Muscle of arm (tissue), 12 donors: ENCODE data around the gene SAMD15. TPM values are rescaled to one million over a fixed set of nuclear protein-coding genes. Genes with fewer than 3 reads are reported as not detected.

Experiments
- polyA plus RNA-seq, 12 donors: library from polyadenylated mRNA; unstranded; fragments of 120-200 nt; gene quantifications; one replicate each; pipeline ENCODE4 v1.2.1, GENCODE V29; 2013; ENCODE audit not compliant: insufficient read length in 12 of 12

The SAMD15 gene
- polyA plus RNA-seq, 12 donors, result 0.29 to 1.6 (median 0.55) TPM; not detected in 2

Other genes with a start within 250 kb of the SAMD15 start
- under 1 TPM in 10 of 12 donors, not detected in 2; 0.26 to 0.69 (median 0.55) TPM for gene ZDHHC22, start 235.6 kb upstream of the SAMD15 start, polyA plus RNA-seq
- 10 to 100 TPM in 1 of 12 donors, 1 to 10 TPM in 6, under 1 TPM in 4, not detected in 1; 0.27 to 15.1 (median 1.0) TPM for gene TMEM63C, start 195.6 kb upstream of the SAMD15 start, polyA plus RNA-seq
- not detected for gene NGB, start 106.2 kb upstream of the SAMD15 start, polyA plus RNA-seq
- 10 to 100 TPM in 11 of 12 donors, not detected in 1; 19.1 to 36.9 (median 32.0) TPM for gene POMT2, start 56.5 kb upstream of the SAMD15 start, polyA plus RNA-seq
- 10 to 100 TPM in 11 of 12 donors, not detected in 1; 18.3 to 28.1 (median 23.1) TPM for gene GSTZ1, start 56.3 kb upstream of the SAMD15 start, polyA plus RNA-seq
- 10 to 100 TPM in 1 of 12 donors, 1 to 10 TPM in 10, not detected in 1; 4.9 to 10.1 (median 6.4) TPM for gene TMED8, start 285 bp upstream of the SAMD15 start, polyA plus RNA-seq
- under 1 TPM in 10 of 12 donors, not detected in 2; 0.18 to 0.94 (median 0.42) TPM for gene NOXRED1, start 46.1 kb downstream of the SAMD15 start, polyA plus RNA-seq
- gene VIPAS39, start 80.2 kb downstream of the SAMD15 start, polyA plus RNA-seq, result 10 to 100 TPM in 11 of 12 donors, not detected in 1; 21.4 to 39.0 (median 26.0) TPM
- gene AHSA1, start 80.7 kb downstream of the SAMD15 start, polyA plus RNA-seq, result 100 to 1,000 TPM in 10 of 12 donors, 10 to 100 TPM in 1, not detected in 1; 95.4 to 171 (median 144) TPM
- gene ISM2, start 121.4 kb downstream of the SAMD15 start, polyA plus RNA-seq, result 1 to 10 TPM in 1 of 12 donors, under 1 TPM in 5, not detected in 6; 0.08 to 1.1 (median 0.23) TPM
- gene SPTLC2, start 239.3 kb downstream of the SAMD15 start, polyA plus RNA-seq, result 10 to 100 TPM in 11 of 12 donors, not detected in 1; 16.9 to 32.0 (median 20.9) TPM